Glomerular visceral epithelial cell (primary cell): ENCODE measurements around the gene PRPF31.
"Not testable (repeated sequence)": the region's sequence is repeated elsewhere in the genome, so short reads cannot be mapped to it uniquely, and the experiment has no call there.

Experiments used
- DNase-seq: peaks from one replicate; pipeline ENCODE4 v3.0.0-alpha.2; 2016; ENCODE audit errors: extremely low spot score

The PRPF31 gene

DNA sequence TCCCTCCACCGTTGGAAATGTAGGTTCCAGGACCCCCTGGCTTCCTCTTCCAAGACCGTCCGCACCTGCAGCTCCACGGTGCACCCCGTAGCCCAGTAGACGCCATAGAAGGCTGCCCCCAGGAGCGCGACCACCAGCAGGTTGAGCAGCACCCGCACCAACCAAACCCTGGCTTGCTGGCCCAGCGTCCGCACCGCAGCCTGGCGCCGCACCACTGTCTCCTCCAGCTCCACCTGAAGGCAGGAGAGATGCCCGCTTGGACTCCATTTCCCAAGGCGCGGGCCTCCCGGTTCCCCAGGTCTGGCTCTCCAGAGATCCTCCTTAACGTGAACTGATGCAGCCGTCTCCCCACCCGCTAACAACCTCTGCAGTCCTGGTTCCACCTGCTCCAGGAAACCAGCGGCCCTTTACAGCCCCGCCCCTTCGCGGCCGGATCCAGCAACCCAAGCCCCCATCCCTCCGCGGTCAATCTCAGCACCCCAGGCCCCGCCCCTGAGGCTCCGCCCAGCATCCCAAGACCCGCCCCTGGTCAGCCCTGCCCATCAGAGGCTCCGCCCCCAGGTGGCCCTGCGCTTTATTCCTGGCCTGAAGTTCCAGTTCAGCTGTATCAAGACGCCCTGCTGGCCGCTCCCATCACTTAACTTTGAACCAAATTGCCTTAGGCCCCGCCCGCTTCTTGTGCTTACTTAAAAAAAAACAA is 49.0 kb downstream of the PRPF31 start:
- DNase-seq, result peak; percentile 66

DNA sequence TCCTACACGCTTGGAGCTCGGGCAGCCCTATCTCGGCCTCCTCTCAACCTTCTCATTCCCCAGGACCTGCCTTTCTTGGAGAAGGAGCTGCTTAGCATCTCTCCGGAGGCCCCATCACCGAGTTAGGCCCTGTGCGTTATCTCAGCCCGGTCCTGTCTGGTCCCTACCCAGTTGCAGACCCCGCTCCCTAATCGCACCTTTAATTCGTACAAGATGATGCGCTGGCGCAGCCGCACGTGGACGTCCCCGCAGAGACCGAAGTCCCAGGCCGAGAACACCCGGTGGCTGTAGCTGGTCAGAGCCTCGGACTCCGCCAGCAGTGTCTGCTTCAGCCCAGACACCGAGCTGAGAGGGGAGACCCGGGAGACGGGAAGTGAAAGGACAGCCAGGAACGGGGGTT is 49.7 kb downstream of the PRPF31 start:
- DNase-seq, result no peak

DNA sequence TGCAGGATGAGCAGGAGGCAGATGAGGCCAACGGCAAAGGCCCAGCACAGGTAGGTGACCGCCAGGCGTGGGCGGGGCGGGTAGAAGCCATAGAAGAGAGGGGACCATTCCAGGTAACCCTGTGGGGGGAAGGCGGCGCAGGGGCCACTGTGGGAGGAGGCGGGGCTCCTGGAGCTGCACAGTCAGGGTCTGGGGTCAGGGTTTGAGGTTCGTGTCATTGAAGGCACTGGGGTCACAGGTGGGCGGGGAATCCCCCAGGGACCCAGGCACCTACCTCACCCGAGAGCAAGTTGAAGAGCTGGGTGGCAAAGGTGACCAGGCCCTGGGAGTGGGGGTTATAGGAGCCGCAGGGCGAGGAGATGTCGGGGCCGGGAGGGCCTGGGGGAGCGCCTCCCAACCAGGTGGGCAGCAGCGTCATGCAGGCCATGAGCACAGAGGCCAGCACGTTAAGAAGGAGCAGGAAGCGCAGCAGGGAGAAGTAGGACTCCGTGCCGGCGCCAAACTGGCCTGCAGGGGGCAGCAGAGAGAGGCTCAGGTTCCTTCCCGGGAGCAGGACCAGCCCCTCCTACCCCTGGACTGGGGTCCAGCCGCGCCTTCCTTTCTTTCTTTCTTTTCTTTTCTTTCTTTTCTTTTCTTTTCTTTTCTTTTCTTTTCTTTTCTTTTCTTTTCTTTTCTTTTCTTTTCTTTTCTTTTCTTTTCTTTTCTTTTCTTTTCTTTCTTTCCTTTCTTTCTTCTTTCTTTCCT is 52.8 kb downstream of the PRPF31 start:
- peak; percentile 90 for DNase-seq

DNA sequence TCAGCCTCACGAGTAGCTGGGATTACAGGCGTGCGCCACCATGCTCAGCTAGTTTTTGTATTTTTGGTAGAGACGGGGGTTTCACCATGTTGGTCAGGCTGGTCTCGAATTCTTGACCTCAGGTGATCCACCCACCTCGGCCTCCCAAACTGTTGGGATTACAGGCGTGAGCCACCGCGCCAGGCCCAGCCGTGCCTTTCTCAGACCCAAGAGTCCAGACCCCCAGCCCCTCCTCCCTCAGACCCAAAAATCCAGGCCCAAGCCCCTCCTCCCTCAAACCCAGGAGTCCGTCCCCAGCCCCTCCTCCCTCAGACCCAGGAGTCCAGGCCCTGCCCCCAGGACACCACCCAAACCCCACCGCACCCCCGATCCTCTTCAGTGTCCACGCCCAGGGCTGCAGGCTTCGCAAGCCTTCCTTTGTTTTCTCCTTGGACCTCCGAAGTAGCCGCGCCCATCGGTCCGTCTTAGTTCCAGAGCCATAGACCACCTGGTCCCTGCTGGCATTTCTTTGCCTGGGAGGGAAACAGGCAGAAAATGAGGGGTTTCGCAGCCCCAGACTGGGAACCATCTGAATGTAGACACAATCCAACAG is 53.7 kb downstream of the PRPF31 start:
- DNase-seq, result no peak

DNA sequence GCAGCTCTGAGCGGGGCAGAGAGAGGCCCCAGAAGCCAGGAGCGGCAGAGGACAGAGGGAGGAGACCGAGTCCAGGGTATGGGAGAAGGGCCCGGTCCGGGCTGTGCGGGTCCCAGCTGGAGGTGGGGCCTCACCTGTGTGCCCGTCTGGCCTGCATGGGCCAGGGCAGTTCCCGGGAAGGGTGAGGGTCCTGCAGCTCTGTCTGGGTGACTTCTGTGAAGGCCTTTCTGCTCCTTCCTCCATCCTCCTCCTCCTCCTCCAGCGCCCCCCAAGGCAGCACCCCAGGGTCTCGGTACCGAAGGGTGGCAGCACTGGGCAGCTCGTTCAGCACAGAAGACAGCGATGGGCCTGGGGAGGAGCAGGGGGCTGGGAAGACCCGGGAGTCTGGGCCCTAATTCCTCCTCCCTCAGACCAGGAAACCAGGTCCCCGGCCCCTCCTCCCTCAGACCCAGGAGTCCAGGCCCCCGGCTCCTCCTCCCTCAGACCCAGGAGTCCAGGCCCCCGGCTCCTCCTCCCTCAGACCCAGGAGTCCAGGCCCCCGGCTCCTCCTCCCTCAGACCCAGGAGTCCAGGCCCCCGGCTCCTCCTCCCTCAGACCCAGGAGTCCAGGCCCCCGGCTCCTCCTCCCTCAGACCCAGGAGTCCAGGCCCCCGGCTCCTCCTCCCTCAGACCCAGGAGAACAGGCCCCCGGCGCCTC is 56.3 kb downstream of the PRPF31 start:
- not testable (repeated sequence) for DNase-seq

DNA sequence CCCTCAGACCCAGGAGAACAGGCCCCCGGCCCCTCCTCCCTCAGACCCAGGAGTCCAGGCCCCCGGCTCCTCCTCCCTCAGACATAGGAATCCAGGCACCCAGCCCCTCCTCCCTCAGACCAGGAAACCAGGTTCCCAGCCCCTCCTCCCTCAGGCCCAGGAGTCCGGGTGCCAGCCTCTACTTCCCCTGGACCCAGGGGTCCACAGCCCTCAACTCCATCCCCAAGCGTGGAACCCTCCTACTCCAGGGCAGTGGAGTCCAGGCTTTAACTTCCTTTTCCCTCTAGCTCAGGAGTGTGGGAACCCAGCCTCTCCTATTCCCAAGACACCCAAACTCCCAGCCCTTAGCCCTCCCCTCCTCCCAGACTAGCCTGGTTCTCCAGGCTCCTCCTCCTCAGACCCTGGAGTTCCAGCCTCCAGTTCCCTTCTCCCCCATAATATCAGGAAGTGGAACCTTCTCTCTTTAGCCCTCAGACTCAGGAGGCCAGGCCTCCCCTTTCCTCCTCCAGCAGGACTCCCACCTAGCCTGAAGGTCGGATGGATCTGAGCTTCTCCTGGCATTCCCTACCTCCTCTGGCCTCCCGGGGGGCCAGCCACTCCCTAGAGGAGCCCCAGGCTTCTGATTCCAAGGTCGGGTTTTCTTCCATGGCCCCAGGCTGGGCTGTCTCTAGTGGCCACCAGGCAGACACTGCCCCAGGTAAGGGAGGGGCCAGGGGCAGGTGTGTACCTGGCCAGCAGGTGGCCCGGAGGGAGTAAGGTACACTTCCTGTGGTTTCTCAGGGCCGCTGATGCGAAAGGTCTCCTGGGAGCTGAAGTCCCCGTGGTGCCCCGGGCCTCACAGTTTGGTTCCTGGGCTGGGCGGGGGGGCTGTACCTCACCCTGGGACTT is 57.2 kb downstream of the PRPF31 start, which contains the start of gene TMC4:
Gene TMC4 (minus strand): TSS at position 690 of the 888 bp plus-strand sequence. CDS start 43 bp downstream, at position 647.
- no peak for DNase-seq

DNA sequence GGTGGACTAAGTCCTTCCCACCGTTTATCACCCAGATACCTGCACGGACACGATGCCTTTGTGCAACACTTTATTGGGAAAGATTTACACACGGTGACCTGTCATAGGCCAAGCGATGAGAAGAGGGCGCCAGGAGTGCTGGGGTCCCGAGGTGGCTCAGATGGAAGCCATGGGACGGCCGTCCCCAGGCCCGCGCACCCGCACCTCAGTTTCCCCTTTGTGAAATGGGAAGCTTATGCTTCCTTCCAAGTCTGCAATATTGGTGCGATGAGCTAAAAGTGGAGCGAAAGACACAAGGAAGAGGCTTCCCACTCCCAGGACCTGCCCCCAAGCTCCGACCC is 57.8 kb downstream of the PRPF31 start:
- DNase-seq, result no peak

DNA sequence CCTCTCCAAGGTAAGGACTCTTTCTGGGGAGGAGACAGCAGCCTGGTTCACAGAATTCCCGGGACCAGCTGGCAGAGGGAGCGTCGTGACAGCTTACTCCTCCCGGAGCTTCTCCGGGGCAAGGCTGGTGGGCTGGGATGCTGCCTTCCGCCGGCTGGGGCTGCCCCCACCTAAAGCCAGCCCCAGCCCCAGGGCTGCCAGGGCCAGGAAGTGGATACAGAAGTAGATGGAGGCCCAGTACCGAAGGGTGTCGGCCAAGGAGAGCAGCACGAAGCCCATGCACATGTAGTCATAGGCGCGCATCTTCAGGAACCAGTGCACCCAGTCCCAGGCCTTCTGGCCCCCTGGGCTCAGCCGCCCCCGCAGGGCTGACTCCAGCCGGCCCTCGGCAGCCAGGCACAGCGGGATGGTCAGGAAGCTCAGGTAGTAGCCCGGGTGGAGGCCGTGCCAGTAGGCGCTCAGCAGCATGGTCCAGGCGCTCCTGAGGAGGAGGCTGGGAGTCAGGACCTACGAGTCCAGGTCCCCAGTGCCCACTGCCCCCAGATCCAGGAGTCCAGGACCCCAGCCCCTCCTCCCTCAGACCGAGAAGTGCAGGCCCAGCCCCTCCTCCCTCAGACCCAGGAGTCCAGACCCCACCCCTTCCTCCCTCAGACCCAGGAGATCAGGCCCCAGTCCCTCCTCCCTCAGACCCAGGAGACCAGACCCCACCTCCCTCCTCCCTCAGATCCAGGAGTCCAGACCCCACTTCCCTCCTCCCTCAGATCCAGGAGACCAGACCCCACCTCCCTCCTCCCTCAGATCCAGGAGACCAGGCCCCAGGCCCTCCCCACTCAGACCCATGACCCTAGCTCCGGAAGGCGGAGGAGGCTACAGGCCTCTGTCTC is 58.6 kb downstream of the PRPF31 start:
- no peak for DNase-seq

DNA sequence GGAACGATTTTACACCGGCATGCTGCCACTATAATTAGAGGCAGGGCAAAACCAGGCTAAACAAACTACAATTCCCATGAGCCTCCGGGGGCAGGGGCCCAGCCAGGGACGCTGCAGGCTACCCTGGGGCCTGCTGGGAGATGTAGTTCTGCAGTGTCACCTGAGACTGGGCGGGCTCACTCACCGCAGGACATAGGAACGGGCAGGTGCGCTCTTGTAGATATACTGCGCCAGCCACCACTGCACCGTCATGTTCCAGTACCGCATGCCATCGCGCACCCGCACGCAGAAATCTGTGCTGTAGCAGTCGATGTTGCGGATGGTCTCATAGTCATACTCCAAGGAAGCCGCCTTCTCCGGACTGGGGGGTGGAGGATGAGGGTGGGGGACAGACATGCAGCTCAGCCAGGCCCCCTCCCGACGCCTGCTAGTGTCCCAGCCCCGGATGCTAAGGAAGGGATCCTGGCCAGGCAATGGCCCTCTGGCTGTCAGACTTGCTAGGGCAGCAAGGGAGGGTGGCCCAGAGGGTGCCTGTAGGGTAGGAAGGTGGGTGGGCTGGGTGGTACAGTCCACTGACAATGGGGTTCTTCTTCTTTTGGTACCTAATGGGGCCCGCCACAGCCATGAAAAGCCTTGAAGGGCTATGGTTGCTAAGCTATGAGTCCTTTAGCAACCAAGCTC is 63.2 kb downstream of the PRPF31 start:
- DNase-seq, result no peak

DNA sequence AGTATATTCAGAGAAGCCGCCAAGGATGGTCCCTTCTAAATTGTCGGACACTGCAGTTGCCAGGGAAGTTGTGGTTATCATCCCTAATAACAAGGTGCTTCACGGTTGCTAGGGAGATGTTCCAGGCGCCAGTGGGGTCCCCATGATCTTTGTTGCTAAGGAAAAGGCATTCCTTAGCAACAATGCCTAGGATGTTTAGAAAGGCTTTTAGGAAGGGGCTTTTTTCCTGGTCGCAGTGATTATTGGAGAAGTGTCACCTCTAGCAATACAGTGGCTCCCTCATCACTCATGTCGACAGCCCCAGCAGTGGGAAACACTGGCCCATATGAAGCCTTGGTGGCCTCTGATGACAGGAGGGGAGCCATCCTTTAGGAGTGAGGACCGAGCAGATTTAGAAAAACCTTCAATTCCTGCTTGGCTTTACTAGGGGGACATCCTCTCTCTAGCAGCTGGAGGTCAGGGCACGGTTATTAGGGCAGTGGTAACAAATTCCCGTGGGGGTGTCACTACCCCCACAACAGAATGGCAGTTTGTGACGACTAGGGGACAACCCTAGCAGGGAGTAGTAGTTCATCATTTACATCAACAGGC is 63.8 kb downstream of the PRPF31 start:
- no peak for DNase-seq

DNA sequence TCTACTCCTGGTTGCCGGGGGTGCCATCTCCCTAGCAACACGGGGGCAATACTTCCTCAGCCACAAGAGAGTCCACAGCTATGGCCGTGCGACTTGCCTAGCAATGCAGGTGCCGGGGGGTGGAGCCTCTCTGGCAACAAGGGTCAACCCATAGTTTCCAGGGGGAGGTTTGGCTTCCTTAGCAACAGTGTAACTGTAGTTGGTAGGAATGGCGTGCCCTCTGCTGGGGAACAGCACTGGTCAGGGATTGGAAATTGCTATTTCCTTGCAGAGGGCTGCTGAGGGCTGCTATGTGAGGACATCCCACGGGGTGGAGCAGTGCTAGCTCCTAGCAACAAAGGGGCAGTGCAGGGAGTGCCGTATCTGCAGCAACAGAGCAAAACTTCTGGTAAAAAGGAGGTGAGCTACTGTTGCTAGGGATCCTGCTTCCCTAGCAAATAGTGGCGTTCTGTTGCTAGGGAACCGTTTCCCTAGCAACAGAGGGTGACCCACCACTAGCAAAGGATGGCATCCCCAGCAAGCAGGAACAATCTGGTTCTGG is 64.4 kb downstream of the PRPF31 start:
- DNase-seq, result peak; percentile 37

DNA sequence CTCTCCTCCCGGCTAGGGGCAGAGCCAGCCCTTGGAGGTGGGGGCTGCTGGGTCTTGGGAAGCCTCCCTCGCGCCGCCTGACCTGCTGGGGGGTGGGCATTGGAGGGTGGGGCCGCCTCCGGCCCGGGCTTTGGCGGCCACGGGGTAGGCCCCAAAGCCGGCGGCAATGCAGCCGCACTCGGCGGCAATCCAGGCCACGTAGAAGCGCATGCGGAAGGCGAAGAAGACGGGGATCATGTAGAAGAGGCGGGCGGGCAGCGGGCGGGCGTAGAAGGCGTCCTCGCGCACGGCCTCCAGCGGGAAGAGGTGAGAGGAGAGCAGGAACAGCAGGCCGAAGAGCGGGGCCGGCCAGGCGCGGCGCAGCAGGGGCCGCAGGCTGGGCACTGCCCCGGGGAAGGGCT is 65.1 kb downstream of the PRPF31 start:
- no peak for DNase-seq
